ENCODE measurements around the gene MED9. TPM values are rescaled to one million over a fixed set of nuclear protein-coding genes. Genes with fewer than 3 reads are reported as not detected.

MED9 gene
- polyA plus RNA-seq, 1 of the 3 experiments (the other 2 are of a cell fraction), result 10.1 TPM

- TF ChIP-seq EZH2phosphoT487 (IDR thresholded peaks at IDR 0.05; ENCODE audit: borderline replicate concordance, low read depth) (no peak), YY1 (IDR thresholded peaks at IDR 0.05; ENCODE audit: low read depth) (no peak), NFIC (IDR thresholded peaks at IDR 0.05; ENCODE audit: borderline replicate concordance) (no peak), MXI1 (IDR thresholded peaks at IDR 0.05; ENCODE audit: low read depth, low read length) (no peak), FOXJ3 (CRISPR knock-in tag; IDR thresholded peaks at IDR 0.05) (no peak)
These were observed 6.8 kb upstream of the MED9 start (continued) for GRCh38 chr17:17469996-17470395.

- Histone ChIP-seq H3K4me2 (no peak overlapping the region), H3K9me2 (no peaks in the 10 kb centered on the region), H3K27ac (ENCODE audit: low read depth in 2 of 2, low read length in 1 of 2) (no peak overlapping the region), H3K4me3 (ENCODE audit: low read depth in 2 of 2, low read length in 1 of 2) (no peak overlapping the region), H3K4me1 (ENCODE audit: control insufficient read depth in 1 of 2, insufficient read depth in 2 of 2, low read depth in 1 of 2, low read length in 1 of 2) (peaks cover 0 to 2% of the 10 kb centered on the region in 2 experiments; a peak in 1 of 4 replicates), H3K9me3 (no peaks in the 10 kb centered on the region), H2AFZ (ENCODE audit: low read depth) (no peak overlapping the region), H3K36me3 (replicated peaks in 1 of 2; ENCODE audit: control insufficient read depth in 1 of 2, insufficient read depth in 2 of 2, low read length in 1 of 2) (no peaks in the 10 kb centered on the region), H3F3A (replicated peaks; ENCODE audit: insufficient read depth) (no peaks in the 10 kb centered on the region), H3K9ac (no peak overlapping the region), H3K27me3 (ENCODE audit: insufficient read depth) (peaks cover 15% of the 10 kb centered on the region), H3K79me2 (ENCODE audit: insufficient read depth) (peaks cover 7% of the 10 kb centered on the region), H4K20me1 (ENCODE audit: insufficient read depth) (no peaks in the 10 kb centered on the region)
- ChIA-PET POLR2A (interaction anchor here (1.0 kb wide), 1 partner anchor 23 kb away, joined by 3 read pairs; the partner anchor contains the start of gene RASD1), CTCF (interaction anchor here (0.7 to 1.5 kb wide), 5 partner anchors 19 to 141 kb away, joined by 3 to 4 read pairs (median 4); partner anchors contain the start of gene RASD1)
- TF ChIP-seq RFX5 (IDR thresholded peaks at IDR 0.05; ENCODE audit: low read length), result no peak
- TF ChIP-seq ELF1 (IDR thresholded peaks at IDR 0.05), result no peak
- no peak for TF ChIP-seq MXI1 (IDR thresholded peaks at IDR 0.05; ENCODE audit: low read depth, low read length)
- no peak for TF ChIP-seq SIN3A (IDR thresholded peaks at IDR 0.05; ENCODE audit: borderline replicate concordance, low read depth, low read length)
- no peak for TF ChIP-seq RXRA (IDR thresholded peaks at IDR 0.05; ENCODE audit: borderline replicate concordance, low read depth)
- TF ChIP-seq, protein P1, sequence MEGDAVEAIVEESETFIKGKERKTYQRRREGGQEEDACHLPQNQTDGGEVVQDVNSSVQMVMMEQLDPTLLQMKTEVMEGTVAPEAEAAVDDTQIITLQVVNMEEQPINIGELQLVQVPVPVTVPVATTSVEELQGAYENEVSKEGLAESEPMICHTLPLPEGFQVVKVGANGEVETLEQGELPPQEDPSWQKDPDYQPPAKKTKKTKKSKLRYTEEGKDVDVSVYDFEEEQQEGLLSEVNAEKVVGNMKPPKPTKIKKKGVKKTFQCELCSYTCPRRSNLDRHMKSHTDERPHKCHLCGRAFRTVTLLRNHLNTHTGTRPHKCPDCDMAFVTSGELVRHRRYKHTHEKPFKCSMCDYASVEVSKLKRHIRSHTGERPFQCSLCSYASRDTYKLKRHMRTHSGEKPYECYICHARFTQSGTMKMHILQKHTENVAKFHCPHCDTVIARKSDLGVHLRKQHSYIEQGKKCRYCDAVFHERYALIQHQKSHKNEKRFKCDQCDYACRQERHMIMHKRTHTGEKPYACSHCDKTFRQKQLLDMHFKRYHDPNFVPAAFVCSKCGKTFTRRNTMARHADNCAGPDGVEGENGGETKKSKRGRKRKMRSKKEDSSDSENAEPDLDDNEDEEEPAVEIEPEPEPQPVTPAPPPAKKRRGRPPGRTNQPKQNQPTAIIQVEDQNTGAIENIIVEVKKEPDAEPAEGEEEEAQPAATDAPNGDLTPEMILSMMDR (IDR thresholded peaks at IDR 0.05), result no peak
- no peak for TF ChIP-seq EP300 (IDR thresholded peaks at IDR 0.05; ENCODE audit: borderline replicate concordance in 1 of 2, low read depth in 1 of 2, low read length in 1 of 2)
- no peak for TF ChIP-seq GABPA (IDR thresholded peaks at IDR 0.05; ENCODE audit: low read depth)
- no peak for DNase-seq
- WGBS (ENCODE audit: low lambda C conversion rate), result 47% methylated on average over 8 of the region's 8 CpGs
These were observed 4.4 kb upstream of the MED9 start for GRCh38 chr17:17472333-17472920.

- no peaks in the 10 kb centered on the region for H4K20me1 ChIP-seq (ENCODE audit: insufficient read depth)
- POLR2A ChIA-PET, result no interaction called here
- H3K4me1 ChIP-seq (ENCODE audit: control insufficient read depth in 1 of 2, insufficient read depth in 2 of 2, low read depth in 1 of 2, low read length in 1 of 2), result peaks cover 7 to 10% of the 10 kb centered on the region in 2 experiments; a peak in 3 of 4 replicates
- H2AFZ ChIP-seq (ENCODE audit: low read depth), result no peak overlapping the region
- no peak overlapping the region for H3K4me3 ChIP-seq (ENCODE audit: low read depth in 2 of 2, low read length in 1 of 2)
- no peak overlapping the region for H3K27ac ChIP-seq (ENCODE audit: low read depth in 2 of 2, low read length in 1 of 2)
- no peak for DNase-seq
- no peak overlapping the region for H3K9ac ChIP-seq
- H3F3A ChIP-seq (replicated peaks; ENCODE audit: insufficient read depth), result no peaks in the 10 kb centered on the region
- H3K4me2 ChIP-seq, result no peak overlapping the region
- 75% methylated on average over 7 of the region's 7 CpGs for WGBS (ENCODE audit: low lambda C conversion rate)
- peaks cover 9% of the 10 kb centered on the region; the same call in 1 of the 2 replicates for H3K27me3 ChIP-seq (ENCODE audit: insufficient read depth)
- H3K36me3 ChIP-seq (replicated peaks in 1 of 2; ENCODE audit: control insufficient read depth in 1 of 2, insufficient read depth in 2 of 2, low read length in 1 of 2), result peaks cover 0 to 4% of the 10 kb centered on the region in 2 experiments
- CTCF ChIA-PET, result no interaction called here
- H3K9me3 ChIP-seq, result no peaks in the 10 kb centered on the region
- peaks cover 26% of the 10 kb centered on the region for H3K79me2 ChIP-seq (ENCODE audit: insufficient read depth)
- H3K9me2 ChIP-seq, result no peaks in the 10 kb centered on the region
- no peak for TF ChIP-seq SIN3A (IDR thresholded peaks at IDR 0.05; ENCODE audit: borderline replicate concordance, low read depth, low read length)
- no peak for TF ChIP-seq GABPA (IDR thresholded peaks at IDR 0.05; ENCODE audit: low read depth)
- TF ChIP-seq RAD21 (IDR thresholded peaks at IDR 0.05; ENCODE audit: low read length), result no peak
- TF ChIP-seq, protein P2, sequence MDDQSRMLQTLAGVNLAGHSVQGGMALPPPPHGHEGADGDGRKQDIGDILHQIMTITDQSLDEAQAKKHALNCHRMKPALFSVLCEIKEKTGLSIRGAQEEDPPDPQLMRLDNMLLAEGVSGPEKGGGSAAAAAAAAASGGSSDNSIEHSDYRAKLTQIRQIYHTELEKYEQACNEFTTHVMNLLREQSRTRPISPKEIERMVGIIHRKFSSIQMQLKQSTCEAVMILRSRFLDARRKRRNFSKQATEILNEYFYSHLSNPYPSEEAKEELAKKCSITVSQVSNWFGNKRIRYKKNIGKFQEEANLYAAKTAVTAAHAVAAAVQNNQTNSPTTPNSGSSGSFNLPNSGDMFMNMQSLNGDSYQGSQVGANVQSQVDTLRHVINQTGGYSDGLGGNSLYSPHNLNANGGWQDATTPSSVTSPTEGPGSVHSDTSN (IDR thresholded peaks at IDR 0.05), result no peak
- no peak for TF ChIP-seq FOXJ3 (CRISPR knock-in tag; IDR thresholded peaks at IDR 0.05)
- TF ChIP-seq MAX (IDR thresholded peaks at IDR 0.05; ENCODE audit: low read depth), result no peak
- no peak for TF ChIP-seq TCF12 (IDR thresholded peaks at IDR 0.05)
- TF ChIP-seq, protein P1 (IDR thresholded peaks at IDR 0.05), result no peak
- no peak for TF ChIP-seq EP300 (IDR thresholded peaks at IDR 0.05; ENCODE audit: borderline replicate concordance in 1 of 2, low read depth in 1 of 2, low read length in 1 of 2)
- TF ChIP-seq GATA2 (CRISPR knock-in tag; IDR thresholded peaks at IDR 0.05), result no peak
- TF ChIP-seq SMC3 (IDR thresholded peaks at IDR 0.05; ENCODE audit: low read depth, low read length), result no peak
- TF ChIP-seq MEF2A (IDR thresholded peaks at IDR 0.05; ENCODE audit: borderline replicate concordance, low read depth), result no peak
These were observed 2.5 kb upstream of the MED9 start for GRCh38 chr17:17474341-17474740.
